Gastroesophageal sphincter (tissue), 3 donors: Measurements from ENCODE around the gene ALK.

Experiments
- EP300 ChIP-seq: sonication (generic); formaldehyde crosslinking; IDR thresholded peaks from one replicate; pipeline ENCODE4 v1.6.1; 2017; ENCODE audit warnings: antibody characterized with exemption, mild to moderate bottlenecking
- POLR2A ChIP-seq, 2 donors: fragments of 450-650 bp; IDR thresholded peaks; one replicate each; pipeline ENCODE4 v1.6.1; 2017; ENCODE audit warnings: antibody characterized with exemption in 2 of 2, mild to moderate bottlenecking in 2 of 2, moderate library complexity in 1 of 2
- POLR2AphosphoS5 ChIP-seq: sonication (generic); formaldehyde crosslinking; IDR thresholded peaks from one replicate; pipeline ENCODE4 v1.6.1; 2017; ENCODE audit warnings: antibody characterized with exemption
- TF ChIP-seq, protein P1 (sequence below), 4 experiments: fragments of 200-600 bp in 2 of 4; fragments of 450-650 bp in 2 of 4; sonication (generic) in 1 of 4; IDR thresholded peaks; one replicate each; pipeline ENCODE4 v1.5.1; 2017 to 2019; ENCODE audit warnings: antibody characterized with exemption in 4 of 4, mild to moderate bottlenecking in 2 of 4, moderate library complexity in 2 of 4

DNA sequence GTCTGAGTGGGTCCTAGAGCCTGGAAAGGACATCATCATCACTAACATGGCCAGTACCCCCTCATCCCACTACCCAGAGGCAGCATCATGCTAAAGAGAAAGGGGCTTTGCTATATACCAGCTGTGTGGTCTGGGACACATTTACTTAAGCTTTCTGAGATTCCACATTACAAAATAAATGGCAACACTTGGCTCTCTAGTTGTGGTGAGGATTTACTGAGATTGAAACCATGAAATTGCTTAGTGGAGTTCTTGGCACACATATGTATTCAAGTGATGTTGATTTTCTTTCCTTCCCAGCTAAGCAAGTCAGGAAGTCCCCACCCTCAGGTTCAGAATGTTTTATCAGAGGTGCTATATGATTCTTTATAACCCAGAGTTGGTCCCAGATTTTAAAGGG is 444.2 kb downstream of the ALK start:
- TF ChIP-seq, protein P1, sequence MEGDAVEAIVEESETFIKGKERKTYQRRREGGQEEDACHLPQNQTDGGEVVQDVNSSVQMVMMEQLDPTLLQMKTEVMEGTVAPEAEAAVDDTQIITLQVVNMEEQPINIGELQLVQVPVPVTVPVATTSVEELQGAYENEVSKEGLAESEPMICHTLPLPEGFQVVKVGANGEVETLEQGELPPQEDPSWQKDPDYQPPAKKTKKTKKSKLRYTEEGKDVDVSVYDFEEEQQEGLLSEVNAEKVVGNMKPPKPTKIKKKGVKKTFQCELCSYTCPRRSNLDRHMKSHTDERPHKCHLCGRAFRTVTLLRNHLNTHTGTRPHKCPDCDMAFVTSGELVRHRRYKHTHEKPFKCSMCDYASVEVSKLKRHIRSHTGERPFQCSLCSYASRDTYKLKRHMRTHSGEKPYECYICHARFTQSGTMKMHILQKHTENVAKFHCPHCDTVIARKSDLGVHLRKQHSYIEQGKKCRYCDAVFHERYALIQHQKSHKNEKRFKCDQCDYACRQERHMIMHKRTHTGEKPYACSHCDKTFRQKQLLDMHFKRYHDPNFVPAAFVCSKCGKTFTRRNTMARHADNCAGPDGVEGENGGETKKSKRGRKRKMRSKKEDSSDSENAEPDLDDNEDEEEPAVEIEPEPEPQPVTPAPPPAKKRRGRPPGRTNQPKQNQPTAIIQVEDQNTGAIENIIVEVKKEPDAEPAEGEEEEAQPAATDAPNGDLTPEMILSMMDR (IDR thresholded peaks at IDR 0.05) = no peak
- no peak for TF ChIP-seq POLR2AphosphoS5
- TF ChIP-seq POLR2A (IDR thresholded peaks at IDR 0.05) = no peak
- TF ChIP-seq EP300 = no peak
